Colon (tissue), 2 donors: ENCODE results near the gene XPNPEP3.
"Not testable (repeated sequence)": the region's sequence is repeated elsewhere in the genome, so short reads cannot be mapped to it uniquely, and the experiment has no call there.

Experiments
- FAIRE-seq: peaks from 2 replicates; lab custom pipeline; 2012; peaks lifted over from hg19 to GRCh38; lab: Jason Lieb, UNC
- donor health status: control.
- donor health status: control.

XPNPEP3 gene

DNA sequence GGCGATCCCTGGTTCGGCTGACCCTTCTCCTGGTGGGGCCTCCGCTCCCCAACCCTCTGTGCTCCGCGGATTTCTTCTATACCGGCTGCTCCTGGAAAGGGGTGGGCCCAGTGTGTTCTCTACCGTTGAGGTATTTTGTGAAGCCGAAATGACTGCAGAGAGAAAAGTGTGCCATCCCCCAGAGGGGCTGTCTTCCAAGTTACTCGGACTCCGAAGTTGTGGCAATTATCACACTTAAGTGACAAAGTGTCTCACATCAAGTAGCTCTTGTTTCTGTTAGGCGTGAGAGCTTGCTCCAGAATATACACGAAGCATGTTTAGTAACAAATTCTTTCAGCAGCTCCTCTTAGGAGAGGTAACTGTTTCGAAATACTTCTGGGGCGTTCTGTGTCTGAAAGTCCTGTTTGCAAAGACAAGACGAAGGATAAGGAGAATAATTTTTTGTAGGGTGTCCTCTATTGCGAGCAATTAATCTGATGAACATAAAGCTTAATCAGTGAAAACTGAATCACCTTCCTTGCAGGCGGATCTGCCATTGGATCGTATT, 434 bp downstream of the XPNPEP3 start:
- no peak for FAIRE-seq

GRCh38 chr22:40862013-40862412, 5.1 kb downstream of the XPNPEP3 start, which contains the start of gene DNAJB7:
Gene DNAJB7 (minus strand): TSS chr22:40862113. CDS start chr22:40861994, 119 bp downstream.
- FAIRE-seq, result no peak

DNA sequence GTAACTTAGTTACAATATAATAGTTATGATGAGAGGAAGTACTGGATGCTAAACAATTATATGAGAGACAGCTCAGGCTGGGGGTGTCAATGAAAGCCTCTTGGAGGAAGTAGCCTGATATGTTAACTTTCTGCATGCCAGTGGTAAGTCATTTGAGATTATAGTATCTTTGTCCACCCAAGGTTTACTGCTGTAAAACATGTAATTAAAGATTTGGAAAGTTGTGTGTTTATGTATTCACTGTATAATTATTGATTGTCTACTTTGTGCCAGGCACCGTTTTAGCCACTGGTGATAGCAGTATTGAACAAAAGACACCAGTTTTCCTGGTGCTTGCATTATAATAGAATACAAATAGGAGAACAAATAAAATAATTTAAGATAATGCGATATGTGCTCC, 5.6 kb downstream of the XPNPEP3 start:
- no peak for FAIRE-seq

DNA sequence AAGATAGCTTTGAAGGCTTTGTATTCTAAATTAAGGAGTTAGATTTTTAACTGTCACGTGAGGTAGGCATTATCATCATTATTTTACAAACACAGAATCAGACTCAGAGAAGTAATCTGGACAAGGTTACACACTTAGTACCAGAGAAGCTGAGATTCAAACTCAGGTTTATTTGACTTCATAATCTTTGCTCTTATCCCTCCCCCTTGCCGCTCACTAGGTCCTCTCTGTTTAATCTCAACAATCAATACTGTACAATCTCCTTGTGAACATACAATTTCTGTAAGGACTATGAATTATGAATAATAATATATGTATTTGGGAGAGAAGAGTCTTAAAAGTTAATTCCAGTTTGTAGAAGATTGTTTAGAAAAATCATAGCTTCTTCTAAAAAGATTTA, 10.2 kb downstream of the XPNPEP3 start:
- no peak for FAIRE-seq

GRCh38 chr22:40868379-40868778, 11.4 kb downstream of the XPNPEP3 start:
- FAIRE-seq, result not testable (repeated sequence)

- FAIRE-seq, result no peak
These were observed 17.1 kb downstream of the XPNPEP3 start for GRCh38 chr22:40874016-40874415.

DNA sequence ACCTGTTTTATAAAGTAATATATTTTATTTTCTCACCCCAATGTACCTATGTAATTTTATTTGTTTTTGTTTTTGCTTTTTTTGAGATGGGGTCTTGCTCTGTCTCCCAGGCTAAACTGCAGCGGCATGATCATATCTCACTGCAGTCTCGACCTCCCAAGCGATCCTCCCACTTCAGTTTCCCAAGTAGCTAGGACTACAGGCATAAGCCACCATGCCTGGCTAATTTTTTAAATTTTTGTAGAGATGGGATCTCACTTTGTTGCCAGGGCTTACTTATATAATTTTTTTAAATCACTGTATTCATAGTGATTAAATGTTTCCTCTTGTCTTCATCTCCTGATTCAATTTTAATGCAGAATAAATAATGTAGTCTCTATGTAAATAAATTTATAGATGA, 18.2 kb downstream of the XPNPEP3 start:
- no peak for FAIRE-seq

GRCh38 chr22:40876907-40877306, 20.0 kb downstream of the XPNPEP3 start:
- no peak for FAIRE-seq

GRCh38 chr22:40877488-40877887, 20.5 kb downstream of the XPNPEP3 start:
- FAIRE-seq, result peak; percentile 14

DNA sequence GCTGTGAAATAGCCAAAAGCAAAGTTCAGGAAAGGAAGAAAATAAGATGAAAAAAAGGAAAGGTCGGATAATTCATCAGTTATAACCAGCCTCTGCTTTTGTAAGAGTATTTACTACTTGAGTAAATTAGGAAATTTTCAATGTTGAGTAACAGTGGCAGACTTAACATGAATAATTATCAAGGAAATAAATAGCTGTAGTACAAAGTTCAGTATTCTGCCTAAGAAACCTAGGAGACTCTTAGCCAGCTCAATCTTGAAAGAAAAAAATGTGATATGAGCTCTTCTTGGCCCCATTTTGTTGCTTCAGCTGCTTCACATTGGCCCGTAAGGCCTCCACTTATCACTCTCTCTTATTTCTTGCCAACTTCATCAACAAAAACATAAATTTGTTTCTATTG, 22.0 kb downstream of the XPNPEP3 start:
- FAIRE-seq, result no peak

DNA sequence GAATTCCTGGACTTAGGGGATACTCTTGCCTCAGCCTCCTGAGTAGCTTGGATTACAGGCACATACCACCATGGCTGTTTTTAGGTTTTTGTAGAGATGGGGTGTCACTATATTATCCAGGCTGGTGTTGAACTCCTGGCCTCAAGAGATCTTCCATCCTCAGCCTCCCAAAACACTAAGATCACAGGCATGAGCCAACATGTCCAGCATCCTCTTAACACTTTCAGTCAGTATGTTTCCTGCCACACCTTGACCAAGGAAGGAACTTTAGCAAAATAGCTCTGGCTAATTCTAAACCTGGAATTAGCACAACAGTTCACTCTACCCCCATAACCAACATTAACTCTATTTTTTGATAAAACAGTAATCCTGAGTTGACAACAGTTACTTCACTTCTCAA, 32.2 kb downstream of the XPNPEP3 start:
- no peak for FAIRE-seq

DNA sequence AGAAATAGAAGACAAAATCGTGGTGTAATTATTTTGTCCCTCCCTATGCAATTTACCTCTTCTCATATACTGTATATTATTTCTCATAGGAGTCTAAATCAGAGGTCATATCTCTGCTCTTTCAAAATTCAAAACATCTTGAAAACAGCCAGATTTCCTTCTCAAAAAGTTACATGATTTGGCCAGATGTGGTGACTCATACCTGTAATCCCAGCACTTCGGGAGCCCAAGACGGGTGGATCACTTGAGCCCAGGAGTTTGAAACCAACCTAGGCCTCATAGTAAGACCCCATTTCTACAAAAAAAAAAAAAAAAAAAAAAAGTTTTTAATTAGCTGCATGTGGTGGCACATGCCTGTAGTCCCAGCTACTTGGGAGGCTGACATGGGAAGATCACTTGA, 33.9 kb downstream of the XPNPEP3 start:
- no peak for FAIRE-seq

GRCh38 chr22:40894417-40894816, 37.5 kb downstream of the XPNPEP3 start:
- no peak for FAIRE-seq

DNA sequence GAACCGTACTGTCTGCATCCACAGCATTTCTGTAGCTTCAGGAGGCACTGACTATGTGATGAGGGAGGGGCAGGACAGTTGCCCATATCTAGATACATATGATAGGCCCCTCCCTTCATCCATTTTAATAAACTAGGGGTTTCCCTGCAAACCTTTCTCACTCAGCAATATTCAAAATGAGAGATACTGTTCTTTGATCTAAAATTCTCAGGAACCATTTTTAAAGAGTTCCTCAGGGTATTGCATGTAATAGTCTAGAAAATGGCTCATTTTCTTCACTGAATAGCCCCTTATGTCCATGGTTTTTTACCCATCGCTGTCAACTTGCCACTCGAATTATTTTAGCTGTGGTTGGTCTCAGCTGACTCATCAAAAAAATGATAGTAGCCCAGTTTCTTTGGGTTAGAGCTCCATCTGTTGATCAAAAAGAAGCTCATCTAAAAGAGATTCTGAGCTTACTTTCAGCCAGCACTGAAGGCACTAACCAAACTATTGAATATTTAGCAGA, 42.0 kb downstream of the XPNPEP3 start:
- FAIRE-seq, result no peak

- FAIRE-seq, result no peak
These were observed 47.2 kb downstream of the XPNPEP3 start for GRCh38 chr22:40904101-40904500.

DNA sequence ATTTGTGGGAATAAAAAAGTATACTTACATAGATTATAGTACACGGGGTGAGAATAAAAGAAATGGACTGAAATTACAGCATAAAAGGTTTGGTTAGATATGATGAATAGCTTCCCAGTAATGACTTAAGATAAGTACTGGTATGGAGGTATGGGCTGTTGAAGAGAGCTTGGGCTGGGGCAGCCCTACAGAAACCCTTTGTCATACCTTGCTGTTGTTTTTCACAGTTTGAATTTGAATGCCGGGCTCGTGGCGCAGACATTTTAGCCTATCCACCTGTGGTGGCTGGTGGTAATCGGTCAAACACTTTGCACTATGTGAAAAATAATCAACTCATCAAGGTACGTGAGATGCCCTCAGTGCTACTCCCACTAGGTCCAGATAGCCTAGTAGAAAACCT, 51.9 kb downstream of the XPNPEP3 start:
- no peak for FAIRE-seq

DNA sequence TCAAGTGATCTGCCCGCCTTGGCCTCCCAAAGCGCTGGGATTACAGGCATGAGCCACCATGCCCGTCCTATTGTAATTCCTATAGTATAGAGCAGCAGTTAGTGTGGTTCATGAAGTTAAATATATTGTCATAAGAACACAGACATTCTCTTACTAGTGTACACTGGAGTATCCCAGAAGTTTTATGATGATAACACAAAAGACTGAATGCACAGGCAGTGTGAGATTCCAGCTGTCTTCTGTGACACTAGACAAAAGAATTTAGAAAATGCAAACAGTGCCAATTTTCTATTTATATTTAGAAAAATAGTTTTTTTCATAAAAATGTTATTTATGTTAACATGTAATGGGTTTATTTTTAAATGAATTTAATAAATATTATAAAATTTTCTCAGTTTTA, 54.8 kb downstream of the XPNPEP3 start:
- FAIRE-seq, result no peak

DNA sequence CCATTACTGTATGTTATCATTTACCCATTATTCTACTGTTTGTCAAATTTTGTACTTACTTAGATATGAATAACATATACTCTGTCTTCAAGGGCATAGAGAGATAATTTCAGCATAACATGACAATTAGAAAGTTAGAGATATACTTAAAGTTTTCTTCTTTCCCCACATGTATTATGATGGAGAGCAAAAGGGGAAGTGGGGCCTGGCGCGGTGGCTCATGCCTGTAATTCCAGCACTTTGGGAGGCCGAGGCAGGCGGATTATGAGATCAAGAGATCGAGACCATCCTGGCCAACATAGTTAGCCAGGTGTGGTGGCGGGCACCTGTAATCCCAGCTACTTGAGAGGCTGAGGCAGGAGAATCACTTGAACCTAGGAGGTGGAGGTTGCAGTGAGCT, 56.0 kb downstream of the XPNPEP3 start:
- FAIRE-seq, result not testable (repeated sequence)

- FAIRE-seq, result no peak
These were observed 62.5 kb downstream of the XPNPEP3 start for GRCh38 chr22:40919446-40919845.

DNA sequence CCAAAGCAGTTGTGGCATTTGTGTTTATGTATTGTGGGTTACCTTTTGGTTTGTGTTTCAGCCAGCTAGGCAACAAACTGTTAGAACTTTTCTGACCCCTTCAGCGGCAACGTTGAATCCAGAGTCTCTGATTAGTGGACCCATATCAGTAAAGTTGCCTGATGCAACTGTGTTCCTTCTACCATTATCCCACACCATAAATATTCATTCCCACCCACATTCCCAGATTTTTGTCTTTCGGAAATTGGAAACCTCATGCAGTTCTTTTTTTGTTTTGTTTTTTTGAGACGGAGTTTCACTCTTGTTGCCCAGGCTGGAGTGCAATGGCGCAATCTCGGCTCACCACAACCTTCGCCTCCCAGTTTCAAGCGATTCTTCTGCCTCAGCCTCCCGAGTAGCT, 63.6 kb downstream of the XPNPEP3 start:
- FAIRE-seq, result no peak

- peak; percentile 95 for FAIRE-seq
These were observed 65.7 kb downstream of the XPNPEP3 start for GRCh38 chr22:40922484-40923303.

DNA sequence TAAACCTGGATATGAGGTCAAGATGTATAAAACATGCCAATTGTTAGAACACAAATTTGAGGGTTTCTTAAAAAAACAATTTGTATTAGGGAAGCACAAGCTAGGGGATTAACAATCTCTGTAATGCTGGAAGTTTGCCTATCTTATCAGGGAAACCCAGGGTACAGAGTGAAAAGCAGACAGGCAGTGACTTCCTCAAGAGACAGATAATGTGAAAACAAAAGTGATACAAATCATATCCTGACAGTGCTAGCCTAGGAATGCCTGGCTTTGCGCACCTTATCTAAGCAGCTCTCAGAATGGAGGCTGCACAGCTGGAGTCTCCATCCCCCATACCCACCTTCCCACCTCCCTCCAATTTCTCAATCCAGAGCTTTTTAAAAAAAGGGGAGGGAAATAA, 71.7 kb downstream of the XPNPEP3 start:
- FAIRE-seq, result no peak

GRCh38 chr22:40932396-40932795, 75.4 kb downstream of the XPNPEP3 start:
- FAIRE-seq, result no peak

DNA sequence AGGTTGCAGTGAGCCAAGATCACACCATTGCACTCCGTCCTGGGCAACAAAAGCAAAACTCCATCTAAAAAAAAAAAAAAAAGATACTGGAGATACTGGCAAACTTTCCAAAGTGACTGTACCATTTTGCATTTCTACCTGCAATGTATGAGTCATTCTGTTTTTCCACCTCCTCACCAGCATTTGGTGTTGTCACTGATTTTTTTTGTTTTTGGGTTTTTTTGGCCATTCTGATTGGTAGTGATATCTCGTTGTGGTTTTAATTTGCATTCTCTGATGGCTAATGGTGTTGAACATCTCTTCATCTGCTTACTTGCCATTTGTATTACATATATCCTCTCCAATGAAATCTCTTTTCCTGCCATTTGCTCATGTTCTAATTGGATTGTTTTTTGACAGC, 82.3 kb downstream of the XPNPEP3 start:
- no peak for FAIRE-seq
